Measurements from ENCODE around the gene NLGN1. TPM values are rescaled to one million over a fixed set of nuclear protein-coding genes. Genes with fewer than 3 reads are reported as not detected.

The NLGN1 gene
- total RNA-seq, 1 experiment from 2014 or later = not detected

GRCh38 chr3:173762501-173762900, 365.0 kb downstream of the NLGN1 start:
- H2AFZ ChIP-seq (ENCODE audit: low read depth, low read length, poor library complexity, severe bottlenecking) = no peak overlapping the region
- intact Hi-C loops (cut with micrococcal nuclease) = no loop called here
- no peak overlapping the region for H3K9ac ChIP-seq (ENCODE audit: low read length)
- no TSS peak for BruUV-seq (replicated peaks)
- TF ChIP-seq ATF3 (IDR thresholded peaks at IDR 0.05) (no peak), POLR2AphosphoS5 (IDR thresholded peaks at IDR 0.05; ENCODE audit: low read depth, low read length) (no peak), JUND (IDR thresholded peaks at IDR 0.05) (no peak), MAX (IDR thresholded peaks at IDR 0.05) (no peak), RAD21 (IDR thresholded peaks at IDR 0.05; ENCODE audit: low read depth) (no peak), POLR2A (IDR thresholded peaks at IDR 0.05; ENCODE audit: borderline replicate concordance, extremely low read depth, insufficient read depth, insufficient read length) (no peak), SRF (IDR thresholded peaks at IDR 0.05; ENCODE audit: low read depth) (no peak), CBX3 (IDR thresholded peaks at IDR 0.05; ENCODE audit: low read depth) (no peak), TCF7L2 (IDR thresholded peaks at IDR 0.05; ENCODE audit: borderline replicate concordance, extremely low read depth, insufficient read depth, insufficient read length) (no peak), REST (IDR thresholded peaks at IDR 0.05; ENCODE audit: low read depth) (no peak), YY1 (IDR thresholded peaks at IDR 0.05; ENCODE audit: extremely low read depth, insufficient replicate concordance, low read depth, low read length) (no peak)
- ATAC-seq (no peak), DNase-seq (ENCODE audit: low read depth, low spot score) (no peak)
- H3K4me3 ChIP-seq (replicated peaks in 1 of 2; ENCODE audit: low read depth in 1 of 2, low read length in 2 of 2) = no peak overlapping the region
- no peaks in the 10 kb centered on the region for H3K9me3 ChIP-seq (ENCODE audit: control insufficient read depth in 1 of 2, insufficient read depth in 1 of 2, low read depth in 1 of 2, low read length in 2 of 2)
- no peaks in the 10 kb centered on the region for H3K9me2 ChIP-seq (ENCODE audit: insufficient read depth)
- H3K79me2 ChIP-seq (ENCODE audit: insufficient read depth, low read length) = no peaks in the 10 kb centered on the region
- no peak overlapping the region for H3K4me2 ChIP-seq (ENCODE audit: low read length)
- no peaks in the 10 kb centered on the region for H3K36me3 ChIP-seq (ENCODE audit: control insufficient read depth in 1 of 2, insufficient read depth in 2 of 2, low read length in 2 of 2)
- no peak overlapping the region for H3K27ac ChIP-seq (ENCODE audit: low read depth, low read length)
- ChIA-PET CTCF (no interaction called here), RAD21 (ENCODE audit: low non-redundant PET in 1 of 2, low total read pairs in 2 of 2, uncharacterized antibody in 2 of 2, unreplicated experiment in 2 of 2) (no interaction called here), POLR2A (no interaction called here)
- no peaks in the 10 kb centered on the region for H3K4me1 ChIP-seq (ENCODE audit: control insufficient read depth in 1 of 2, insufficient read depth in 2 of 2, low read length in 2 of 2)
- H3K27me3 ChIP-seq (ENCODE audit: insufficient read depth, low read length) = no peaks in the 10 kb centered on the region
- no peaks in the 10 kb centered on the region for H4K20me1 ChIP-seq (ENCODE audit: insufficient read depth)
